ENCODE data around the gene TAS2R30. TPM values are rescaled to one million over a fixed set of nuclear protein-coding genes. Genes with fewer than 3 reads are reported as not detected.

TAS2R30 gene, protein sequence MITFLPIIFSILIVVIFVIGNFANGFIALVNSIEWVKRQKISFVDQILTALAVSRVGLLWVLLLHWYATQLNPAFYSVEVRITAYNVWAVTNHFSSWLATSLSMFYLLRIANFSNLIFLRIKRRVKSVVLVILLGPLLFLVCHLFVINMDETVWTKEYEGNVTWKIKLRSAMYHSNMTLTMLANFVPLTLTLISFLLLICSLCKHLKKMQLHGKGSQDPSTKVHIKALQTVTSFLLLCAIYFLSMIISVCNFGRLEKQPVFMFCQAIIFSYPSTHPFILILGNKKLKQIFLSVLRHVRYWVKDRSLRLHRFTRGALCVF
- polyA plus RNA-seq (2012; ENCODE audit: insufficient read length, low read depth), result not detected

- TF ChIP-seq POLR2AphosphoS5 (IDR thresholded peaks at IDR 0.05; ENCODE audit: low read depth, low read length), result no peak
- TF ChIP-seq TAF1 (IDR thresholded peaks at IDR 0.05; ENCODE audit: borderline replicate concordance, insufficient read depth, low read length), result no peak
- TF ChIP-seq SIN3A (IDR thresholded peaks at IDR 0.05; ENCODE audit: borderline replicate concordance, insufficient read depth, low read length), result no peak
- TF ChIP-seq, protein P1, sequence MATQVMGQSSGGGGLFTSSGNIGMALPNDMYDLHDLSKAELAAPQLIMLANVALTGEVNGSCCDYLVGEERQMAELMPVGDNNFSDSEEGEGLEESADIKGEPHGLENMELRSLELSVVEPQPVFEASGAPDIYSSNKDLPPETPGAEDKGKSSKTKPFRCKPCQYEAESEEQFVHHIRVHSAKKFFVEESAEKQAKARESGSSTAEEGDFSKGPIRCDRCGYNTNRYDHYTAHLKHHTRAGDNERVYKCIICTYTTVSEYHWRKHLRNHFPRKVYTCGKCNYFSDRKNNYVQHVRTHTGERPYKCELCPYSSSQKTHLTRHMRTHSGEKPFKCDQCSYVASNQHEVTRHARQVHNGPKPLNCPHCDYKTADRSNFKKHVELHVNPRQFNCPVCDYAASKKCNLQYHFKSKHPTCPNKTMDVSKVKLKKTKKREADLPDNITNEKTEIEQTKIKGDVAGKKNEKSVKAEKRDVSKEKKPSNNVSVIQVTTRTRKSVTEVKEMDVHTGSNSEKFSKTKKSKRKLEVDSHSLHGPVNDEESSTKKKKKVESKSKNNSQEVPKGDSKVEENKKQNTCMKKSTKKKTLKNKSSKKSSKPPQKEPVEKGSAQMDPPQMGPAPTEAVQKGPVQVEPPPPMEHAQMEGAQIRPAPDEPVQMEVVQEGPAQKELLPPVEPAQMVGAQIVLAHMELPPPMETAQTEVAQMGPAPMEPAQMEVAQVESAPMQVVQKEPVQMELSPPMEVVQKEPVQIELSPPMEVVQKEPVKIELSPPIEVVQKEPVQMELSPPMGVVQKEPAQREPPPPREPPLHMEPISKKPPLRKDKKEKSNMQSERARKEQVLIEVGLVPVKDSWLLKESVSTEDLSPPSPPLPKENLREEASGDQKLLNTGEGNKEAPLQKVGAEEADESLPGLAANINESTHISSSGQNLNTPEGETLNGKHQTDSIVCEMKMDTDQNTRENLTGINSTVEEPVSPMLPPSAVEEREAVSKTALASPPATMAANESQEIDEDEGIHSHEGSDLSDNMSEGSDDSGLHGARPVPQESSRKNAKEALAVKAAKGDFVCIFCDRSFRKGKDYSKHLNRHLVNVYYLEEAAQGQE (IDR thresholded peaks at IDR 0.05; ENCODE audit: insufficient read depth in 1 of 2, low read depth in 2 of 2, low read length in 2 of 2), result no peak
- no peak for TF ChIP-seq FOXP2 (optimal IDR thresholded peaks at IDR 0.05; ENCODE audit: borderline replicate concordance, extremely low read depth, extremely low read length, insufficient read depth)
These were observed at the start of gene TAS2R30 for GRCh38 chr12:11134305-11134704. TAS2R30 (minus strand) TSS chr12:11134644; CDS start chr12:11134244, 400 bp downstream.

DNA sequence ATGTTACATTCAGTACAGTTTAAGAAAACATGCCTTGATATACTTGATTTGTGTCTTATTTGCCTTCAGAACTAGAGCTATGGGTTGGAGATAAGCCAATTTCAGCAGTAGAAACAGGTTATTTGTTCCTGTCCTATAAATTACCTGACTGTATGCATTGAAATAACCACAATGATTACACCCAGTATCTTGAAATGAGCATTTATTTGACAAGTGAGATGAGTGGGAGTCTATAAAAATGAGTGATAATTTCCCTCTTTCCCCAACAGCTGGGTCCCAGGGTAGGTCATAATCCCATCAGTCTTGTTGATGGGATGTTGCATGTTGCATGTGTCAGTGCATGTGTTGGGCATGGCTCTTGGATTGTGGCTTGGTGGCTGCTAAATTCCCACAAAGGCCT lies 48.6 kb upstream of the TAS2R30 start:
- TF ChIP-seq TAF1 (IDR thresholded peaks at IDR 0.05; ENCODE audit: borderline replicate concordance, insufficient read depth, low read length) (no peak), POLR2AphosphoS5 (IDR thresholded peaks at IDR 0.05; ENCODE audit: low read depth, low read length) (no peak), SIN3A (IDR thresholded peaks at IDR 0.05; ENCODE audit: borderline replicate concordance, insufficient read depth, low read length) (no peak), FOXP2 (optimal IDR thresholded peaks at IDR 0.05; ENCODE audit: borderline replicate concordance, extremely low read depth, extremely low read length, insufficient read depth) (no peak)
- TF ChIP-seq, protein P1 (IDR thresholded peaks at IDR 0.05; ENCODE audit: insufficient read depth in 1 of 2, low read depth in 2 of 2, low read length in 2 of 2), result no peak

- TF ChIP-seq TAF1 (IDR thresholded peaks at IDR 0.05; ENCODE audit: borderline replicate concordance, insufficient read depth, low read length), result no peak
- no peak for TF ChIP-seq FOXP2 (optimal IDR thresholded peaks at IDR 0.05; ENCODE audit: borderline replicate concordance, extremely low read depth, extremely low read length, insufficient read depth)
- TF ChIP-seq POLR2AphosphoS5 (IDR thresholded peaks at IDR 0.05; ENCODE audit: low read depth, low read length), result no peak
These were observed 48.1 kb upstream of the TAS2R30 start for GRCh38 chr12:11182529-11182928.

- TF ChIP-seq POLR2AphosphoS5 (IDR thresholded peaks at IDR 0.05; ENCODE audit: low read depth, low read length) (no peak), SIN3A (IDR thresholded peaks at IDR 0.05; ENCODE audit: borderline replicate concordance, insufficient read depth, low read length) (no peak), FOXP2 (optimal IDR thresholded peaks at IDR 0.05; ENCODE audit: borderline replicate concordance, extremely low read depth, extremely low read length, insufficient read depth) (no peak), TAF1 (IDR thresholded peaks at IDR 0.05; ENCODE audit: borderline replicate concordance, insufficient read depth, low read length) (no peak)
- TF ChIP-seq, protein P1 (IDR thresholded peaks at IDR 0.05; ENCODE audit: insufficient read depth in 1 of 2, low read depth in 2 of 2, low read length in 2 of 2), result no peak
These were observed 43.8 kb upstream of the TAS2R30 start for GRCh38 chr12:11178250-11178649.

GRCh38 chr12:11174022-11174421 lies 39.6 kb upstream of the TAS2R30 start:
- no peak for TF ChIP-seq POLR2AphosphoS5 (IDR thresholded peaks at IDR 0.05; ENCODE audit: low read depth, low read length)
- TF ChIP-seq, protein P1 (IDR thresholded peaks at IDR 0.05; ENCODE audit: insufficient read depth in 1 of 2, low read depth in 2 of 2, low read length in 2 of 2), result no peak
- TF ChIP-seq TAF1 (IDR thresholded peaks at IDR 0.05; ENCODE audit: borderline replicate concordance, insufficient read depth, low read length), result no peak
- TF ChIP-seq SIN3A (IDR thresholded peaks at IDR 0.05; ENCODE audit: borderline replicate concordance, insufficient read depth, low read length), result no peak
- no peak for TF ChIP-seq FOXP2 (optimal IDR thresholded peaks at IDR 0.05; ENCODE audit: borderline replicate concordance, extremely low read depth, extremely low read length, insufficient read depth)
